ENCODE results near the gene MMP1. TPM values are rescaled to one million over a fixed set of nuclear protein-coding genes. Genes with fewer than 3 reads are reported as not detected.

MMP1 gene
- total RNA-seq, 4 donors from 2014 or later = 0.19 to 0.22 TPM; not detected in 2

GRCh38 chr11:102824556-102824955 lies 26.6 kb upstream of the MMP1 start:
- no peaks in the 10 kb centered on the region for H3K9me3 ChIP-seq
- H3K36me3 ChIP-seq = no peaks in the 10 kb centered on the region
- intact Hi-C loops (cut with DNase I) = no loop called here
- TF ChIP-seq, protein P1, sequence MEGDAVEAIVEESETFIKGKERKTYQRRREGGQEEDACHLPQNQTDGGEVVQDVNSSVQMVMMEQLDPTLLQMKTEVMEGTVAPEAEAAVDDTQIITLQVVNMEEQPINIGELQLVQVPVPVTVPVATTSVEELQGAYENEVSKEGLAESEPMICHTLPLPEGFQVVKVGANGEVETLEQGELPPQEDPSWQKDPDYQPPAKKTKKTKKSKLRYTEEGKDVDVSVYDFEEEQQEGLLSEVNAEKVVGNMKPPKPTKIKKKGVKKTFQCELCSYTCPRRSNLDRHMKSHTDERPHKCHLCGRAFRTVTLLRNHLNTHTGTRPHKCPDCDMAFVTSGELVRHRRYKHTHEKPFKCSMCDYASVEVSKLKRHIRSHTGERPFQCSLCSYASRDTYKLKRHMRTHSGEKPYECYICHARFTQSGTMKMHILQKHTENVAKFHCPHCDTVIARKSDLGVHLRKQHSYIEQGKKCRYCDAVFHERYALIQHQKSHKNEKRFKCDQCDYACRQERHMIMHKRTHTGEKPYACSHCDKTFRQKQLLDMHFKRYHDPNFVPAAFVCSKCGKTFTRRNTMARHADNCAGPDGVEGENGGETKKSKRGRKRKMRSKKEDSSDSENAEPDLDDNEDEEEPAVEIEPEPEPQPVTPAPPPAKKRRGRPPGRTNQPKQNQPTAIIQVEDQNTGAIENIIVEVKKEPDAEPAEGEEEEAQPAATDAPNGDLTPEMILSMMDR (IDR thresholded peaks at IDR 0.05) = no peak
- no peak for TF ChIP-seq POLR2A (IDR thresholded peaks at IDR 0.05)
- H3K4me3 ChIP-seq = no peak overlapping the region
- WGBS, 2 donors = 87 to 97% methylated on average over 1 of the region's 1 CpG
- no peak for DNase-seq
- H3K27me3 ChIP-seq = peaks cover 0 to 6% (median 0%) of the 10 kb centered on the region in 4 donors
- H3K27ac ChIP-seq = no peak overlapping the region
- peaks cover 0 to 4% (median 0%) of the 10 kb centered on the region in 3 donors for H3K4me1 ChIP-seq

- Histone ChIP-seq H3K36me3 (no peaks in the 10 kb centered on the region), H3K4me1 (no peaks in the 10 kb centered on the region), H3K4me3 (no peak overlapping the region), H3K27me3 (peaks cover 0 to 6% (median 0%) of the 10 kb centered on the region in 4 donors), H3K27ac (no peak overlapping the region), H3K9me3 (no peaks in the 10 kb centered on the region)
- no peak for TF ChIP-seq POLR2A (IDR thresholded peaks at IDR 0.05)
- TF ChIP-seq, protein P1 (IDR thresholded peaks at IDR 0.05) = no peak
- no peak for DNase-seq
- intact Hi-C loops (cut with DNase I) = loop anchor here (10.0 kb wide), 1 partner anchor 115 kb away; no protein-coding TSS in a partner anchor
- WGBS, 2 donors = 60% methylated on average over 1 of the region's 6 CpGs; no CpG with 5 or more reads in 1 of the 2 donors
Measured at GRCh38 chr11:102819491-102819890, 21.5 kb upstream of the MMP1 start.

- 25 to 38% methylated on average over 1 of the region's 1 CpG for WGBS, 2 donors
- intact Hi-C loops (cut with DNase I) = loop anchor here (10.0 kb wide), 1 partner anchor 121 kb away; no protein-coding TSS in a partner anchor
Measured at GRCh38 chr11:102813484-102813883, 15.5 kb upstream of the MMP1 start.

GRCh38 chr11:102812188-102812587 lies 14.2 kb upstream of the MMP1 start:
- DNase-seq = no peak
- TF ChIP-seq POLR2A (IDR thresholded peaks at IDR 0.05) = no peak
- TF ChIP-seq, protein P1 (IDR thresholded peaks at IDR 0.05) = no peak
- H3K36me3 ChIP-seq = no peaks in the 10 kb centered on the region
- no peaks in the 10 kb centered on the region for H3K4me1 ChIP-seq
- no peak overlapping the region for H3K4me3 ChIP-seq
- WGBS, 2 donors = 74 to 75% methylated on average over 3 of the region's 3 CpGs
- H3K27me3 ChIP-seq = peaks cover 0 to 10% (median 0%) of the 10 kb centered on the region in 4 donors
- no peaks in the 10 kb centered on the region for H3K9me3 ChIP-seq
- H3K27ac ChIP-seq = no peak overlapping the region
- intact Hi-C loops (cut with DNase I) = loop anchor here (10.0 kb wide), 1 partner anchor 123 kb away; no protein-coding TSS in a partner anchor

More at GRCh38 chr11:102813484-102813883, 15.5 kb upstream of the MMP1 start:
- H3K27ac ChIP-seq = no peak overlapping the region
- no peaks in the 10 kb centered on the region for H3K36me3 ChIP-seq
- peaks cover 0 to 5% (median 0%) of the 10 kb centered on the region in 4 donors for H3K27me3 ChIP-seq
- H3K4me3 ChIP-seq = no peak overlapping the region
- TF ChIP-seq POLR2A (IDR thresholded peaks at IDR 0.05) = no peak
- TF ChIP-seq, protein P1 (IDR thresholded peaks at IDR 0.05) = no peak
- no peaks in the 10 kb centered on the region for H3K9me3 ChIP-seq
- no peak for DNase-seq
- no peaks in the 10 kb centered on the region for H3K4me1 ChIP-seq

DNA sequence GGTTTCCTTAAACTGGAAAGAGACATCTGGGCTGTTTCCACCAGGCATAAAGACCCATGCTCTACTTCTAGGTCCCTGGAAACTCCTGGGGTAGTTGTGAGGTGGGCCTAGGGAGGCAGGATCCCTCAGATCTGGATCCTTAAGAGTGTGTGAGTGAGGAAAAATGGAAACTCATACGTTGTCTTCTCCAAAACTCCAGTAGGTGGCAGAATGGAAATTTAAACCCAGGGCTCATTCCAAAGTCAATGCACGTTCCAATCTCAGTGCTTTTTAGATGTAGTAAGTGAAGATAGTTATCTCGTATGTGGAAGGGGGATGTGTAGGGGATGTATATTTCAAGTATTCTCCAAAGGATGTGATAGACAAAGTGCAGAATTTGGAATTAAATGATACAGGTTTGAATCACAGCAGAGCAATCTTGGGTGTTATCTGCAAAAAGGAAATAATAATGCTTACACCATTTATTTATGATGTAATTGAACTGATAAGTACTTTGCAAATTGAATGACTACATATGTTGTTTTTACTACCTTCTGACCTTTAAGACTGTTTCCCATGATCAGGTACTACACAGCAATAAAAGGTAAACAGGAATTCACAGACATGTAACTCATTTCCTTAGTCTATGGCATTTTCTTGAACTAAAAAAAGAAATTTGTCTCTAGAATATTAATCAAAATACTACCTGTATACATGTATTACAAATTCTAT lies 13.1 kb upstream of the MMP1 start:
- Histone ChIP-seq H3K27me3 (peaks cover 0 to 10% (median 0%) of the 10 kb centered on the region in 4 donors), H3K36me3 (no peaks in the 10 kb centered on the region), H3K9me3 (no peaks in the 10 kb centered on the region), H3K27ac (no peak overlapping the region), H3K4me1 (no peaks in the 10 kb centered on the region), H3K4me3 (no peak overlapping the region)
- TF ChIP-seq POLR2A (IDR thresholded peaks at IDR 0.05) = no peak
- TF ChIP-seq, protein P1 (IDR thresholded peaks at IDR 0.05) = peak in 5 of 6 experiments; percentile 18 to 54 (median 28)
- intact Hi-C loops (cut with DNase I) = loop anchor here (10.0 kb wide), 1 partner anchor 124 kb away; no protein-coding TSS in a partner anchor
- 3 to 10% methylated on average over 3 of the region's 3 CpGs for WGBS, 2 donors
- no peak for DNase-seq

All from esophagus squamous epithelium (tissue), 5 donors.